HL-60 (cell line): Measurements from ENCODE around the gene WFDC5.
A peak's percentile ranks its signal among the peaks of the same experiment; 100 is the strongest.

ENCODE experiments used
- CTCF ChIP-seq: IDR thresholded peaks from one replicate; pipeline ENCODE4 v1.5.1; 2011; ENCODE audit warnings: low read length, control low read depth, inconsistent platforms; ENCODE audit not compliant: insufficient read depth
- POLR2AphosphoS5 ChIP-seq: IDR thresholded peaks from 2 replicates; pipeline ENCODE4 v1.6.1; 2012; ENCODE audit warnings: low read depth

- TF ChIP-seq CTCF (peak; percentile 6), POLR2AphosphoS5 (no peak)
Observed at GRCh38 chr20:45080867-45081624, 33.9 kb downstream of the WFDC5 start.
